NB4 (cell line): ENCODE results near the gene HHIP.

Source experiments
- DNase-seq: peaks from one replicate; pipeline ENCODE4 v3.0.0; 2010; ENCODE audit warnings: low read depth
- H3K4me3 ChIP-seq: one replicate; pipeline ENCODE4 v1.5.1; 2011; ENCODE audit warnings: mild to moderate bottlenecking, low read depth, low read length, moderate library complexity
- MYC ChIP-seq: IDR thresholded peaks from 2 replicates; pipeline ENCODE4 v1.6.1; 2011; ENCODE audit warnings: low read depth, low read length
- POLR2A ChIP-seq: IDR thresholded peaks from 2 replicates; pipeline ENCODE4 v1.6.1; 2011; ENCODE audit warnings: mild to moderate bottlenecking; ENCODE audit not compliant: insufficient read length; ENCODE audit errors: extremely low read depth
- TF ChIP-seq, protein P1 (sequence below): IDR thresholded peaks from 2 replicates; pipeline ENCODE4 v1.6.1; 2011; ENCODE audit warnings: low read depth, low read length
- TF ChIP-seq, protein P2 (sequence below): IDR thresholded peaks from one replicate; pipeline ENCODE4 v1.5.1; 2012; ENCODE audit warnings: low read depth, low read length

HHIP gene

DNA sequence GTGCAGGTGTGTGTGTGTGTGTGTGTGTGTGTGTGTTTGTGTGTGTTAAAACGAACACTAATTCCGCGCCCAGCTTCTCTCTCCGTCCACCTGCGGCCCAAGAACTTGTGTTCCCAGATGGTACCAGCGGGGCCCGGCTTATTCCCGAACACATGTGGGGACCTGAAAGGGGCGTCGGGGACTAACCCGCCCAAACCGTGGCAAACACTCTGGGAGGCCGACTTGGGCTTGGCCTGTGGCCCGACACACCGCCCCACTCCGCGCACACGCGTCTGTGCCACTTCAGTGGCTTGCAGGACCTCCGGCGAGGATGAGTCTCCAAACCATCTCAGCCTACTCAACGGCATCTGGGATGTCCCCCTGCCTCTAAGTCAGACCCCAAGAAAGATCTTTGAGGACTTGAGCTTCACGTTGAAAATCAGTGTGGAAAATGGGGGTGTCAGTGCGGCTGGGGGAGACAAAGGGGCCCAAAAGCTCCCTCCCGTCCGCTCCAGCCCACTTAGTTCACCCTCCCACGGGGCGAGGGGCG lies 790 bp upstream of the HHIP start:
- DNase-seq: no peak
- TF ChIP-seq POLR2A: no peak
- TF ChIP-seq, protein P1, sequence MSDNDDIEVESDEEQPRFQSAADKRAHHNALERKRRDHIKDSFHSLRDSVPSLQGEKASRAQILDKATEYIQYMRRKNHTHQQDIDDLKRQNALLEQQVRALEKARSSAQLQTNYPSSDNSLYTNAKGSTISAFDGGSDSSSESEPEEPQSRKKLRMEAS: no peak
- TF ChIP-seq, protein P2, sequence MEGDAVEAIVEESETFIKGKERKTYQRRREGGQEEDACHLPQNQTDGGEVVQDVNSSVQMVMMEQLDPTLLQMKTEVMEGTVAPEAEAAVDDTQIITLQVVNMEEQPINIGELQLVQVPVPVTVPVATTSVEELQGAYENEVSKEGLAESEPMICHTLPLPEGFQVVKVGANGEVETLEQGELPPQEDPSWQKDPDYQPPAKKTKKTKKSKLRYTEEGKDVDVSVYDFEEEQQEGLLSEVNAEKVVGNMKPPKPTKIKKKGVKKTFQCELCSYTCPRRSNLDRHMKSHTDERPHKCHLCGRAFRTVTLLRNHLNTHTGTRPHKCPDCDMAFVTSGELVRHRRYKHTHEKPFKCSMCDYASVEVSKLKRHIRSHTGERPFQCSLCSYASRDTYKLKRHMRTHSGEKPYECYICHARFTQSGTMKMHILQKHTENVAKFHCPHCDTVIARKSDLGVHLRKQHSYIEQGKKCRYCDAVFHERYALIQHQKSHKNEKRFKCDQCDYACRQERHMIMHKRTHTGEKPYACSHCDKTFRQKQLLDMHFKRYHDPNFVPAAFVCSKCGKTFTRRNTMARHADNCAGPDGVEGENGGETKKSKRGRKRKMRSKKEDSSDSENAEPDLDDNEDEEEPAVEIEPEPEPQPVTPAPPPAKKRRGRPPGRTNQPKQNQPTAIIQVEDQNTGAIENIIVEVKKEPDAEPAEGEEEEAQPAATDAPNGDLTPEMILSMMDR: no peak
- TF ChIP-seq MYC: no peak
- H3K4me3 ChIP-seq: no peak overlapping the region

GRCh38 chr4:144646523-144647094 lies 653 bp downstream of the HHIP start:
- no peak for DNase-seq
- H3K4me3 ChIP-seq: no peak overlapping the region
- TF ChIP-seq, protein P1: no peak
- TF ChIP-seq, protein P2: no peak
- TF ChIP-seq MYC: no peak
- no peak for TF ChIP-seq POLR2A

DNA sequence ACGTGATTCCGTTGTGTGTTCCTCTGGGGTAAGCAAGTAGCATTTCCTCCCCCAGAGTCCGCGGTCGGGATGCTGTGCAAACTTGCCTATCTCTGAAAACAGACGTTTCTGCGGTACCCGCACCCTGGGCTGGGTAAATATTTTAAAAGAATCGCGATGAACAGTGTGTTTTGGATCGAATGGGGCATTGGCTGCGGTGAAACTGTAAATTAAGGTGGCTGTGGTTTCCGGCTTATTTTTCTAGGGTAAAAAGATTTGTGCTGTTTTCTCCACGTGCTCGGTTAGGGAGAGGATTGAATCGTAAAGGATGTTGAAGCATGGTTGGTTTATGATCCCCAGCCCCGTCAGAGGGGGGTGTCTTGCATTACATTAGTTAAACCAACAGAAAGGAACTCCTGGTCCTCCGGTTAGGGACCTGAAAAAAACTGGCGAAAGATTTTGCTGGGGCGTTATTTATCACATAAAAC lies 1.2 kb downstream of the HHIP start:
- no peak for DNase-seq
- H3K4me3 ChIP-seq: no peak overlapping the region
- TF ChIP-seq, protein P1: no peak
- TF ChIP-seq POLR2A (no peak), MYC (no peak)
- TF ChIP-seq, protein P2: no peak

DNA sequence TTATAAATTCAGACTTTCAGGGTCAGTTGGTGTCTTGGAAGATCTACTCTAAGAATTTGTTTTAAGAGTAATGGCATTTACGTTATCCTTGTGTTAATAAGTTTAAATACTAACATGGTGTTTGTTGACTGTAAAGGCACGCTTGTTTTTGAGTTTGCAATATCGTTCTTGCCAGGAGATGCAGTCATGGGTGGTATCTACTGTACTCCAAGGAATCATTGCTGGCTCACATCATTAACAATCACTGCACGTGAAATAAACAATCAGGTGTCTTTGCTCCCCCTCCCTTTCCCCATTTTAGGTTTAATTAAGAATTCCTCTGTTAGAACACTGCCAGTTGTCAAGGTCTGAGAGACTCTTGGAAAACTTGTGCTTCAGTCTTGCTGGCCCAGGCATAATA lies 1.6 kb downstream of the HHIP start:
- TF ChIP-seq, protein P1: no peak
- TF ChIP-seq MYC (no peak), POLR2A (no peak)
- TF ChIP-seq, protein P2: no peak
- no peak overlapping the region for H3K4me3 ChIP-seq
- no peak for DNase-seq

DNA sequence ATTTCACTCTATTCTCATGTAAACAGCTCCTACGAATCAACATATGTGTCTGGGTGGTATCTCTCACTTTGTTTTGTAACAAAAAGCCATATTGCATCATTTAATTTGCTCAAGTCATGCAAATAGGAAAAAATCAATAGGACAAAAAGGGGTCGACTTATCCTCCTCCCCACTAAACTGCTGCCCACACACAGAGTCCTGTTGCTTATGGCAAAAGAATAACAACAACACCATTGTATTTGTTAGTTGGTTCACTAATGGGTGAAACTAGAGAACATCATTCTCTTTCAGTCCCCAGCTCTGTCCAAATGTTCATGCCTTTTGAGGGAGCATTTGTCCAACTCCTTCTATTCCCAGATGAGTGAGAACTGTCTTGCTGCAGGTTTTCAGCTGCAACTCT lies 2.1 kb downstream of the HHIP start:
- TF ChIP-seq POLR2A: no peak
- TF ChIP-seq, protein P2: no peak
- TF ChIP-seq, protein P1: no peak
- TF ChIP-seq MYC: no peak
- H3K4me3 ChIP-seq: no peak overlapping the region
- DNase-seq: no peak
